Forelimb muscle (tissue), 1 donor: ENCODE measurements around the gene BRSK2. TPM values are rescaled to one million over a fixed set of nuclear protein-coding genes. Genes with fewer than 3 reads are reported as not detected.

ENCODE experiments used
- DNase-seq: peaks from one replicate; pipeline ENCODE4 v3.0.0-alpha.2; 2013; ENCODE audit warnings: low read depth
- polyA plus RNA-seq: library from polyadenylated mRNA; unstranded; fragments of 120-200 nt; gene quantifications from one replicate; pipeline ENCODE4 v1.2.1, GENCODE V29; 2013; ENCODE audit not compliant: insufficient read length

The BRSK2 gene
- polyA plus RNA-seq, 1 donor = 1.2 TPM

DNA sequence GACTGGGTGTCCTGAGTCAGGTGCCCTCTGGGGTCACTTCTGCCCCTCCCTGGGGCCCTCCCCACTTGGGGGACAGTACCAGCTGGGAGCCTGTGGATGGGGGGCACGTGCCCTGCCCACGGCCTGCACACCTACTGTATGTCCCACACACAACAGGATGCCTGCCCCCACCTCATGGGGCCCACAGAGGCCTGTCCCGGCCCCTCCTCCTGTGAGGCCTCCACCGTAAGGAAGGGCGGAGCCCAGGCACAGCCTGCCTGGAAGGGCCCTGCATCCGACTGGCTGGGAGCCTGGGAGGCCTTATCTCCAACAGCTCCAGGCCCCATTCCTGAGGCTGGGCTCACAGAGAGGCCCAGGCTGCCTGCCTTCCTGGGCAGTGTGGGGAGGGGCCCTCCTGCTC lies 47.8 kb downstream of the BRSK2 start:
- no peak for DNase-seq

GRCh38 chr11:1438261-1438966 lies 48.7 kb downstream of the BRSK2 start:
- no peak for DNase-seq

DNA sequence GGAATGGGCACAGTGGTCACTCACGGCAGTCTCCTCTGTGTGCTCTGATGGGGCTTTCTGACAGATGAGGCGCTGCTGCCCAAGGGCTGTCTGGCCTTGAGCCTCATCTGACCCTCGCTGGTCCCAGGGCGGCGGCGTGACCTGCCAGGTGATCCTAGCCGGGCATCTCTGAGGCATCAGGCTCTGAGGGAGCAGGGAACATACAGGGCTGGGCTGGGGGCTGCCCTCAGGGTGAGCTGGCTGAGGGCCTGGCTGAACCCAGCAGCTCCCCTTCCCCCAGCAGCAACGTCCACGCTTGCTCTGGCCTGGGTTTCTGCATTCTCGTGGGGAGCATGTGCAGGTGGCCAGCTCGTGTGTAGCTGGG lies 49.2 kb downstream of the BRSK2 start:
- DNase-seq = no peak

GRCh38 chr11:1439341-1439740 lies 49.6 kb downstream of the BRSK2 start:
- DNase-seq = no peak

DNA sequence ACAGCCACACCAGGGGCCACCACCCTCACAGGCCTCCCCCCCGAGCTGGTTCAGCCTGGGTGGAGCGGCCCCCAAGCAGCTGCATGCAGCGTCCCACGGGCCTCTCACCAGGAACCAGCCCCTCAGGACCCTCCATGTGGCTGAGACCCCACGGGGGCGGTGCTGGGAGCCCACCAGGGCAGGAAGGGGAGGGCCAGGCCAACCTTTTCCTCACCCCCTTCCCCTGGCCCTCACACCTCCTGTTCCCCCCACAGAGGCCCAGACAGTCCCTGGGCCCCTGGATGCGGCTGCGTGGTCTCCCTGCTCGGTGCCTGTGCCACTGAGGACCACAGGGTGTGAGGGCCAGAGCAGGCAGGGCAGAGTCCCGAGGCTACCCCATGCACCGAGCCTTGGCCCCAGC lies 50.3 kb downstream of the BRSK2 start:
- no peak for DNase-seq

GRCh38 chr11:1440496-1440895 lies 50.8 kb downstream of the BRSK2 start:
- no peak for DNase-seq

DNA sequence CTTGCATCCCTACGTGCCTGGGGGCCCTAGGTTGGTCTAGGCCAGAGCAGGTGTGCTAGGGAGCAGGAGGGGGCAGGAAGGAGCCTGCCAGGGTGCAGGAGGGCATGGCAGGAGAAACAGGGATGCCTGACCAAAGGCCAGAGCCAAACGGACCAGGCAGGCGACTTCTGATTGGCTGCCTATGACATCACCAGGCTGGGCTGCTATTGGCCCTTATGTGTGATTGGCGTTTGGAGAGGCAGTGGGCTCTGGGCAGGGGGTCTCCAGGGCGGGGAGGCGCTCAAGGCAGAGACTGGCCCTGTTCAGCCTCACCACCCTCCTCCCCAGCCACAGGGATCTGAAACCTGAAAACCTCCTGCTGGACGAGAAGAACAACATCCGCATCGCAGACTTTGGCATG lies 52.4 kb downstream of the BRSK2 start:
- no peak for DNase-seq

GRCh38 chr11:1442807-1443366 lies 53.2 kb downstream of the BRSK2 start:
- no peak for DNase-seq

- no peak for DNase-seq
Measured at GRCh38 chr11:1443737-1444136, 54.0 kb downstream of the BRSK2 start.

GRCh38 chr11:1444321-1444720 lies 54.6 kb downstream of the BRSK2 start:
- DNase-seq = no peak

DNA sequence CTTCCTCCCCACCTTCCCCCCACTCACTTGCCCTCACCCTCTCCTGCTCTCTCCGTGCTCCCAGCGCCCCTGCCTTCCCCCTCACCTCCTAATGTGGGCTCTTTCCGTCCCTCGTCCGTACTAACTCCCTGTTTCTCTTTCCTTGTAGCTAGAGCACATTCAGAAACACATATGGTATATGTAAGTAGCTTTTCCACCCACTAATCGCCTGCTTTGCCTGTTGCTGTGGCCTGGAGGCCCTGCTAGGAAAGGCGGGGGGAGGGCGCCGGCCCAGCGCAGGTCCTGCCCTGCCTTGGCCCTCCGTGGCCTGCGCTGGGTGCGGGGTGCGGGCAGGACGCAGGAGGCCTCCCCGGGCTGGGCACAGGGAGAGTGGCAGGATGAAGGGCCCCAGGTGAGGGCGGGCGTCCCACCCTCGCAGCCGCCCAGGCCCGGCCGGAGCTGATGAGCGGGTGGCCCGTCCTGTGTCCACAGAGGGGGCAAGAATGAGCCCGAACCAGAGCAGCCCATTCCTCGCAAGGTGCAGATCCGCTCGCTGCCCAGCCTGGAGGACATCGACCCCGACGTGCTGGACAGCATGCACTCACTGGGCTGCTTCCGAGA lies 55.2 kb downstream of the BRSK2 start:
- DNase-seq = no peak

- no peak for DNase-seq
Measured at GRCh38 chr11:1445741-1446445, 56.2 kb downstream of the BRSK2 start.

- DNase-seq = no peak
Measured at GRCh38 chr11:1446623-1447022, 56.9 kb downstream of the BRSK2 start.

GRCh38 chr11:1447845-1448825 lies 58.4 kb downstream of the BRSK2 start:
- DNase-seq = no peak

GRCh38 chr11:1448882-1449281 lies 59.1 kb downstream of the BRSK2 start:
- no peak for DNase-seq

- DNase-seq = no peak
Measured at GRCh38 chr11:1449490-1450243, 59.9 kb downstream of the BRSK2 start.

DNA sequence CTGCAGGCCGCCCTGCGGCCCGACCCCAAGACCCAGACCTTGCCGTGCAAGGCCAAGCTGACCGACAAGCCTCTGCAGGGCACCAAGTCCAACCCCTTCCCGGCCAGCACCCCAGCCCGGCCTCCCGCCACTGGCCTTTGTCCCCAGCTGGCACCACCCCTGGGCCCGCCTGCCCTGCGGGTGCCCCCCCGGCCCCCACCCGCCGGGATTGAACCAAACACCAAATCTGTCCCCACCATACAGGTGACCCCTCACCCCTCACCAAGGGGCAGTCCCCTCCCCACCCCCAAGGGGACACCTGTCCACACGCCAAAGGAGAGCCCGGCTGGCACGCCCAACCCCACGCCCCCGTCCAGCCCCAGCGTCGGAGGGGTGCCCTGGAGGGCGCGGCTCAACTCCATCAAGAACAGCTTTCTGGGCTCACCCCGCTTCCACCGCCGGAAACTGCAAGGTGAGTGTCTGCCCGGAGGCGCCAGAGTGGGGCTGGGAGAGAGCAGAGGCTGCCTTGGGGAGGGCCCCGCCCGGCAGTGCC lies 60.7 kb downstream of the BRSK2 start:
- no peak for DNase-seq

- no peak for DNase-seq
Measured at GRCh38 chr11:1450949-1451710, 61.4 kb downstream of the BRSK2 start.

DNA sequence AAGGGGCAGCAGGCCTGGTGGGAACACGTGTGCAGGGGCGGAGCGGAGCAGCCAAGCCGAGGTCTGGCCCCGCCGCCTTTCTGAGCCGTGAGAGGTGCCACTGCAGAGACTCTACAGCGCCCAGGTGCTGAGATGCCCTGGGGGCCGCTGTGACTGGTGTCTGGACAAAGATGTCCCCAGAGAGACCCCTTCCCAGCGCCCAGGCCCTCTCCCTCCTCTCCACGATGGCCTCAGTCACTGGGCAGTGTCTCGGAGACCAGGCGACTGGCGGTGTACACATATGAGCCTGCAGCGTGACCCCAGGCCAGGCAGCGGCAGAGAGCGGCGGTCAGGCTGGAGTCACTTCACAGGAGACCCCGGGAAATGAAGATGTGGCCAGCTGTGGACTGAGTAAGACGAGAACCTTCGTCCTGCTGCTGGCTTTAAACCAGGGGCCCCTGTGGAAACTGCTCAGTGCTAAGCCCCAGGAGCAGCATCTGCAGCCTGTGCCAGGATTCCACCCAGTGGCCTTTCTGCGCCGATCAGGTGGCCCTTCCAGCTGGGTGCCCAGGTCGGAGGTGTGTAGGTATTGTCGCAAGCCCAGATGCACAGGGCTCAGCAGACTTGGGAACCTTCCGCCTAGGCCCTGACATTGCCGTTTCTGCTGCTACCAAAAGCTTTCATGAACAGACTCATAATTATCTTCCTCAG lies 62.2 kb downstream of the BRSK2 start:
- DNase-seq = no peak
